Endothelial cell of umbilical vein (primary cell): Measurements from ENCODE around the gene CCNF. TPM values are rescaled to one million over a fixed set of nuclear protein-coding genes. Genes with fewer than 3 reads are reported as not detected.

Experiments
- BruUV-seq: library from RNA; stranded (reverse); fragments of 400-500 nt; replicated peaks from 2 replicates; lab custom pipeline; 2021; lab: Mats Ljungman, UMichigan
- CTCF ChIA-PET: fragments of 300-600, 350-600 bp; sonication (Branson Sonifier 250); formaldehyde crosslinking; loops from one replicate; lab custom pipeline; 2021; ENCODE audit warnings: antibody characterized with exemption, inconsistent platforms; lab: Charles Lee
- POLR2A ChIA-PET: fragments of 300-600, 350-600 bp; sonication (Branson Sonifier 250); formaldehyde crosslinking; loops from one replicate; lab custom pipeline; 2021; ENCODE audit warnings: antibody characterized with exemption, inconsistent platforms; lab: Charles Lee
- DNase-seq: peaks from one replicate; pipeline ENCODE4 v3.0.0-alpha.2; 2011; ENCODE audit warnings: low read depth, low spot score
- FAIRE-seq: peaks from 2 replicates; lab custom pipeline; 2011; peaks lifted over from hg19 to GRCh38; lab: Jason Lieb, UNC
- H2AFZ ChIP-seq: 2 replicates; pipeline ENCODE4 v1.6.0; 2012; ENCODE audit warnings: low read depth, low read length, control low read depth, inconsistent platforms
- H3K27ac ChIP-seq: 2 replicates; pipeline ENCODE4 v1.5.1; 2011; ENCODE audit warnings: low read depth, mild to moderate bottlenecking, control low read depth, low read length, moderate library complexity; ENCODE audit not compliant: insufficient read depth
- H3K27me3 ChIP-seq, 2 experiments: 2 replicates each; pipeline versions ENCODE4 v1.6.0 to v1.6.1; 2011; ENCODE audit warnings: low read length in 2 of 2, mixed read lengths in 1 of 2; ENCODE audit not compliant: control insufficient read depth in 2 of 2, insufficient read depth in 2 of 2
- H3K36me3 ChIP-seq, 2 experiments: 2 replicates in 1 of 2; 3 replicates in 1 of 2; pipeline ENCODE4 v1.5.1; 2011; ENCODE audit warnings: low read length in 2 of 2, mild to moderate bottlenecking in 1 of 2, moderate library complexity in 1 of 2; ENCODE audit not compliant: control insufficient read depth in 2 of 2, insufficient read depth in 2 of 2; ENCODE audit errors: extremely low read depth in 1 of 2
- H3K4me1 ChIP-seq: 3 replicates; pipeline ENCODE4 v1.5.1; 2011; ENCODE audit warnings: mild to moderate bottlenecking, low read length; ENCODE audit not compliant: control insufficient read depth, insufficient read depth; ENCODE audit errors: extremely low read depth
- H3K4me2 ChIP-seq: 2 replicates; pipeline ENCODE4 v1.6.1; 2011; ENCODE audit warnings: low read length, control low read depth, mixed read lengths; ENCODE audit not compliant: insufficient read depth
- H3K4me3 ChIP-seq, 3 experiments: fragments of 200-600 bp in 1 of 3; sonication (generic), shearing (Covaris generic) in 1 of 3; replicated peaks in 1 of 3; 2 replicates each; pipeline ENCODE4 v1.5.1; 2011 to 2016; ENCODE audit warnings: control low read depth in 3 of 3, low read length in 3 of 3, mild to moderate bottlenecking in 2 of 3, inconsistent platforms in 1 of 3, low read depth in 1 of 3, moderate library complexity in 1 of 3; ENCODE audit not compliant: insufficient read depth in 1 of 3
- H3K79me2 ChIP-seq: 2 replicates; pipeline ENCODE4 v1.6.0; 2012; ENCODE audit warnings: low read length, inconsistent platforms; ENCODE audit not compliant: control insufficient read depth, insufficient read depth
- H3K9ac ChIP-seq: replicated peaks from 2 replicates; pipeline ENCODE3; 2011; ENCODE audit warnings: low read length, control low read depth; ENCODE audit not compliant: insufficient read depth; ENCODE audit errors: extremely low read depth
- H3K9me1 ChIP-seq: replicated peaks from 3 replicates; pipeline ENCODE4 v1.6.0; 2011; ENCODE audit warnings: mild to moderate bottlenecking, low read length; ENCODE audit not compliant: control insufficient read depth, insufficient read depth; ENCODE audit errors: extremely low read depth
- H3K9me3 ChIP-seq: replicated peaks from 2 replicates; pipeline ENCODE4 v1.5.1; 2012; ENCODE audit warnings: low read length, inconsistent platforms; ENCODE audit not compliant: control insufficient read depth, insufficient read depth
- H4K20me1 ChIP-seq: replicated peaks from 2 replicates; pipeline ENCODE3; 2011; ENCODE audit warnings: mild to moderate bottlenecking, low read length; ENCODE audit not compliant: control insufficient read depth, insufficient read depth; ENCODE audit errors: extremely low read depth
- CTCF ChIP-seq, 2 donors: IDR thresholded peaks; 1 replicate in 1 of 2; 2 replicates in 1 of 2; pipeline ENCODE4 v1.5.1; 2011; ENCODE audit warnings: low read length in 2 of 2, mild to moderate bottlenecking in 2 of 2, moderate library complexity in 2 of 2, control low read depth in 1 of 2, inconsistent platforms in 1 of 2, low read depth in 1 of 2; ENCODE audit not compliant: insufficient read depth in 1 of 2; ENCODE audit errors: extremely low read depth in 1 of 2
- GATA2 ChIP-seq: IDR thresholded peaks from 2 replicates; pipeline ENCODE4 v1.7.0; 2011; ENCODE audit warnings: low read depth, mild to moderate bottlenecking, moderate library complexity, mixed read lengths, low read length; ENCODE audit not compliant: insufficient read length, insufficient read depth
- MAX ChIP-seq: IDR thresholded peaks from 2 replicates; pipeline ENCODE4 v1.6.1; 2011; ENCODE audit not compliant: insufficient read depth, insufficient read length
- POLR2AphosphoS5 ChIP-seq: IDR thresholded peaks from 2 replicates; pipeline ENCODE4 v1.6.1; 2012; ENCODE audit warnings: low read depth, mild to moderate bottlenecking, control low read depth, low read length, moderate library complexity; ENCODE audit not compliant: insufficient read depth
- dilution Hi-C: fragments of 300-500 bp; cut with MboI; formaldehyde crosslinking; loops from one replicate; pipeline ENCODE4 v1.15.0; 2019; ENCODE audit warnings: low sequenced_read_pairs; ENCODE audit not compliant: extremely low pct_ligation_motif_present
- intact Hi-C: fragments of 100-400 bp; cut with micrococcal nuclease; formaldehyde crosslinking; loops from one replicate; pipeline ENCODE4 v1.10.0; 2022
- polyA plus RNA-seq, 4 experiments: library from polyadenylated mRNA; depleted of rRNA in 3 of 4; stranded (reverse) in 3 of 4; unstranded in 1 of 4; fragments of >200 nt; gene quantifications; 2 replicates each; pipeline versions ENCODE4 v1.2.1 to v1.2.3, GENCODE V29; 2011 to 2012; ENCODE audit warnings: missing spikeins in 1 of 4
- total RNA-seq: library from RNA; stranded (reverse); gene quantifications from 2 replicates; pipeline ENCODE4 v1.2.3, GENCODE V29; 2021

CCNF gene
- total and polyA plus RNA-seq, 2 donors (not counting 3 experiments of a cell fraction or from before 2014, with no cell fraction given): 13.9 to 48.9 TPM

GRCh38 chr16:2420035-2420434 is 9.2 kb upstream of the CCNF start:
- H3K27ac ChIP-seq: no peak overlapping the region
- no peaks in the 10 kb centered on the region for H3K36me3 ChIP-seq
- DNase-seq: no peak
- no TSS peak for BruUV-seq
- no peak for TF ChIP-seq CTCF (IDR thresholded peaks at IDR 0.05; ENCODE audit: extremely low read depth in 1 of 2, insufficient read depth in 1 of 2, low read depth in 1 of 2, low read length in 2 of 2)
- no peak for TF ChIP-seq GATA2
- TF ChIP-seq MAX: no peak
- TF ChIP-seq POLR2AphosphoS5: no peak
- no peak overlapping the region for H3K4me3 ChIP-seq
- no peaks in the 10 kb centered on the region for H3K79me2 ChIP-seq
- dilution Hi-C loops: no loop called here
- H3K4me1 ChIP-seq: no peaks in the 10 kb centered on the region
- no peak overlapping the region for H3K4me2 ChIP-seq
- peaks cover 4 to 9% of the 10 kb centered on the region in 2 experiments for H3K27me3 ChIP-seq
- no peak overlapping the region for H3K9ac ChIP-seq
- ChIA-PET POLR2A (no interaction called here), CTCF (interaction anchor here (0.8 kb wide), 1 partner anchor 8 kb away, joined by 3 read pairs; no protein-coding TSS in a partner anchor)
- H3K9me1 ChIP-seq: no peaks in the 10 kb centered on the region
- no peaks in the 10 kb centered on the region for H4K20me1 ChIP-seq
- no peaks in the 10 kb centered on the region for H3K9me3 ChIP-seq
- no peak for FAIRE-seq
- H2AFZ ChIP-seq: no peak overlapping the region
- intact Hi-C loops: loop anchor here (10.0 kb wide), 1 partner anchor 125 kb away; no protein-coding TSS in a partner anchor
